ENCODE results near the gene RGS12. TPM values are rescaled to one million over a fixed set of nuclear protein-coding genes. Genes with fewer than 3 reads are reported as not detected.

Gene RGS12
- total and polyA plus RNA-seq, 2 of the 13 experiments (the other 11 are each of a cell fraction or from before 2014, with no cell fraction given): 21.0 to 27.7 TPM

GRCh38 chr4:3293401-3294391 is 875 bp downstream of the RGS12 start (continued):
- TF ChIP-seq ZNF644 (CRISPR knock-in tag; IDR thresholded peaks at IDR 0.05; ENCODE audit: low read depth) (no peak), HMG20A (CRISPR knock-in tag; IDR thresholded peaks at IDR 0.05; ENCODE audit: borderline replicate concordance) (no peak), ZNF331 (CRISPR knock-in tag; IDR thresholded peaks at IDR 0.05) (no peak), MTA1 (CRISPR knock-in tag; IDR thresholded peaks at IDR 0.05; ENCODE audit: borderline replicate concordance) (0 out of 2 replicates have a peak, but pooled peaks have one; percentile 21), SMAD9 (CRISPR knock-in tag; IDR thresholded peaks at IDR 0.05) (no peak), ASH2L (IDR thresholded peaks at IDR 0.05; ENCODE audit: insufficient read length, low read depth, low read length) (no peak), ZNF468 (CRISPR knock-in tag; IDR thresholded peaks at IDR 0.05) (0 out of 2 replicates have a peak, but pooled peaks have one; percentile 50), ZNF687 (CRISPR knock-in tag; IDR thresholded peaks at IDR 0.05) (peak; percentile 65), SAP130 (CRISPR knock-in tag; IDR thresholded peaks at IDR 0.05; ENCODE audit: low read depth) (peak; percentile 27; the same call in 1 of the 2 replicates), FLYWCH1 (CRISPR knock-in tag; IDR thresholded peaks at IDR 0.05) (0 out of 2 replicates have a peak, but pooled peaks have one; percentile 54), TP53 (CRISPR knock-in tag; conservative IDR thresholded peaks at IDR 0.05) (no peak), ZNF710 (CRISPR knock-in tag; IDR thresholded peaks at IDR 0.05; ENCODE audit: borderline replicate concordance) (no peak), ZBTB34 (CRISPR knock-in tag; IDR thresholded peaks at IDR 0.05) (no peak), IKZF1 (IDR thresholded peaks at IDR 0.05) (no peak), ZMAT5 (CRISPR knock-in tag; IDR thresholded peaks at IDR 0.05; ENCODE audit: borderline replicate concordance, low read depth) (no peak), HNF4A (CRISPR knock-in tag; IDR thresholded peaks at IDR 0.05) (no peak), ARNTL (CRISPR knock-in tag; IDR thresholded peaks at IDR 0.05) (no peak), HNRNPUL1 (IDR thresholded peaks at IDR 0.05; ENCODE audit: low read depth, low read length) (no peak), TCF12 (IDR thresholded peaks at IDR 0.05) (no peak), TCF12 (CRISPR knock-in tag; IDR thresholded peaks at IDR 0.05) (no peak), ZFP82 (CRISPR knock-in tag; IDR thresholded peaks at IDR 0.05; ENCODE audit: borderline replicate concordance) (no peak), SKI (IDR thresholded peaks at IDR 0.05; ENCODE audit: partially characterized antibody) (no peak)

Data from HepG2 (cell line).